GM23248 (cell line): ENCODE measurements around the gene ARRB1. TPM values are rescaled to one million over a fixed set of nuclear protein-coding genes. Genes with fewer than 3 reads are reported as not detected.

ENCODE experiments used
- DNase-seq: peaks from one replicate; pipeline ENCODE4 v3.0.0-alpha.2; 2015
- H2AFZ ChIP-seq: fragments of 200-600 bp; sonication (generic); 2 replicates; pipeline ENCODE4 v1.6.1; 2016; ENCODE audit warnings: antibody characterized with exemption
- H3F3A ChIP-seq: fragments of 200-600 bp; sonication (generic); 2 replicates; pipeline ENCODE4 v1.6.1; 2016; ENCODE audit warnings: mild to moderate bottlenecking, antibody characterized with exemption, mixed run types; ENCODE audit not compliant: insufficient read depth
- H3K27ac ChIP-seq: fragments of 200-600 bp; sonication (generic); 2 replicates; pipeline ENCODE4 v1.5.1; 2016; ENCODE audit warnings: mild to moderate bottlenecking
- H3K27me3 ChIP-seq: fragments of 200-600 bp; sonication (generic); replicated peaks from 2 replicates; pipeline ENCODE4 v1.6.1; 2016; ENCODE audit warnings: mild to moderate bottlenecking; ENCODE audit not compliant: insufficient read depth
- H3K36me3 ChIP-seq: fragments of 200-600 bp; sonication (generic); 2 replicates; pipeline ENCODE4 v1.6.1; 2016; ENCODE audit warnings: low read depth, mild to moderate bottlenecking
- H3K4me1 ChIP-seq: fragments of 200-600 bp; sonication (generic); 2 replicates; pipeline ENCODE4 v1.6.1; 2016; ENCODE audit warnings: mild to moderate bottlenecking; ENCODE audit not compliant: insufficient read depth
- H3K4me2 ChIP-seq: fragments of 200-600 bp; sonication (generic); one replicate; pipeline ENCODE4 v1.6.1; 2016; ENCODE audit warnings: mild to moderate bottlenecking; ENCODE audit not compliant: unreplicated experiment
- H3K4me3 ChIP-seq: fragments of 200-600 bp; sonication (generic); 2 replicates; pipeline ENCODE4 v1.5.1; 2016; ENCODE audit warnings: mild to moderate bottlenecking
- H3K79me2 ChIP-seq: fragments of 200-600 bp; sonication (generic); 2 replicates; pipeline ENCODE4 v1.6.1; 2016; ENCODE audit warnings: mild to moderate bottlenecking; ENCODE audit not compliant: insufficient read depth
- H3K9ac ChIP-seq: fragments of 200-600 bp; sonication (generic); 2 replicates; pipeline ENCODE4 v1.6.1; 2016; ENCODE audit warnings: mild to moderate bottlenecking
- H3K9me2 ChIP-seq: fragments of 200-600 bp; sonication (generic); 2 replicates; pipeline ENCODE4 v1.6.1; 2016; ENCODE audit warnings: mixed run types, mild to moderate bottlenecking, moderate library complexity; ENCODE audit not compliant: insufficient read depth
- H3K9me3 ChIP-seq: fragments of 200-600 bp; sonication (generic); one replicate; pipeline ENCODE4 v1.6.1; 2017; ENCODE audit warnings: low read depth
- H4K20me1 ChIP-seq: fragments of 200-600 bp; sonication (generic); 2 replicates; pipeline ENCODE4 v1.6.0; 2016; ENCODE audit not compliant: insufficient read depth
- EZH2 ChIP-seq: fragments of 200-600 bp; sonication (generic); IDR thresholded peaks from 2 replicates; pipeline ENCODE4 v1.6.1; 2018; ENCODE audit warnings: antibody characterized with exemption, mild to moderate bottlenecking; ENCODE audit not compliant: insufficient read depth, poor library complexity, severe bottlenecking
- EZH2phosphoT487 ChIP-seq: fragments of 200-600 bp; sonication (generic); IDR thresholded peaks from 2 replicates; pipeline ENCODE4 v1.6.1; 2018; ENCODE audit warnings: antibody characterized with exemption, moderate library complexity, mild to moderate bottlenecking, low read depth; ENCODE audit not compliant: insufficient read depth
- WGBS, 2 experiments: methylation state at CpG; one replicate each; pipeline ENCODE4 v1.1.6; 2015 to 2017; ENCODE audit warnings: low lambda C conversion rate in 2 of 2, low coverage in 1 of 2; ENCODE audit errors: missing lambda C conversion rate in 2 of 2; 5-methylcytosine and 5-hydroxymethylcytosine counted together
- in situ Hi-C: fragments of 300-500 bp; cut with MboI; formaldehyde crosslinking; loops from 2 replicates; pipeline ENCODE4 v1.15.0; 2020
- microRNA counts: library from miRNA; unstranded; fragments of <30 nt; microRNA quantifications from one replicate; lab custom pipeline; 2016
- microRNA-seq: library from miRNA; unstranded; fragments of <30 nt; microRNA quantifications from one replicate; pipeline ENCODE4, GENCODE V29; 2016; ENCODE audit warnings: borderline number of aligned reads
- polyA plus RNA-seq: library from polyadenylated mRNA; unstranded; fragments of >200 nt; fragmentation: Nextera tagmentation; extraction: Ambion mirVana; gene quantifications from 2 replicates; pipeline ENCODE4 v1.2.1, GENCODE V29; 2016
- small RNA-seq: library from RNA; depleted of rRNA; stranded (forward); fragments of <200 nt; gene quantifications from one replicate; pipeline ENCODE3, GENCODE V24; 2014; ENCODE audit warnings: low read depth, low replicate concordance
- total RNA-seq: library from RNA; depleted of rRNA; stranded (reverse); fragments of >200 nt; shearing (Covaris generic); gene quantifications from 2 replicates; pipeline ENCODE4 v1.2.3, GENCODE V29; 2014; rRNA removed

The ARRB1 gene
- total and polyA plus RNA-seq, 2 experiments from 2014 or later = 2.0 to 3.1 TPM

- no peaks in the 10 kb centered on the region for H4K20me1 ChIP-seq
- no peak overlapping the region for H2AFZ ChIP-seq
- in situ Hi-C loops = no loop called here
- no peaks in the 10 kb centered on the region for H3F3A ChIP-seq
- peaks cover 8% of the 10 kb centered on the region for H3K27me3 ChIP-seq
- no peaks in the 10 kb centered on the region for H3K4me1 ChIP-seq
- H3K9ac ChIP-seq = no peak overlapping the region
- H3K4me3 ChIP-seq = no peak overlapping the region
- H3K79me2 ChIP-seq = no peaks in the 10 kb centered on the region
- 39 to 45% methylated on average over 5 of the region's 5 CpGs for WGBS, 2 experiments
- DNase-seq = no peak
- no peak overlapping the region for H3K4me2 ChIP-seq
- H3K9me3 ChIP-seq = no peaks in the 10 kb centered on the region
- H3K9me2 ChIP-seq = no peaks in the 10 kb centered on the region
- no peak overlapping the region for H3K27ac ChIP-seq
- no peaks in the 10 kb centered on the region for H3K36me3 ChIP-seq
- no peak for TF ChIP-seq EZH2
- no peak for TF ChIP-seq EZH2phosphoT487
Measured at GRCh38 chr11:75223954-75224643, 127.4 kb downstream of the ARRB1 start.

DNA sequence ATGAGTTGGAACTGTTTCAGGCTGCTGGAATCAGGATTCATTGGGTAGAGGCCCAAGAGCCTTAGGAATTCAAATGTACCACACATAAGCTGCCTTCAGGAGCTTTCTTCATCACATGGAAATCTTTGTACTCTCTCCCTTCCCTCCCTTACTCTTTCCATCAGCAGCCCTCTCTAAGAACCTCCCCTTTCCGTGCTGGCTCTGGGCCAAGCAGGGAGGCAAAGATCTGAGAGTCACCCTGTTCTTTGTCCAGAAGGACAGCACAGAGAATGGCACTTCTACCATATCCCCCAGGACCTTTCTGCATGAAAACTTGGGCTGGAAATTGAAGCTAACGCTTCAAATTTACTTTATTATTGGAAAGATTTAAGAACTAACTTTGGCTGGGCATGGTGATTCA is 131.6 kb downstream of the ARRB1 start:
- H3K9ac ChIP-seq = no peak overlapping the region
- DNase-seq = no peak
- H3F3A ChIP-seq = no peaks in the 10 kb centered on the region
- H4K20me1 ChIP-seq = no peaks in the 10 kb centered on the region
- H3K4me1 ChIP-seq = no peaks in the 10 kb centered on the region
- in situ Hi-C loops = no loop called here
- peaks cover 7% of the 10 kb centered on the region for H3K27me3 ChIP-seq
- H2AFZ ChIP-seq = no peak overlapping the region
- H3K36me3 ChIP-seq = no peaks in the 10 kb centered on the region
- no peak overlapping the region for H3K4me2 ChIP-seq
- 24 to 37% methylated on average over 2 of the region's 2 CpGs for WGBS, 2 experiments
- no peak overlapping the region for H3K27ac ChIP-seq
- no peak overlapping the region for H3K4me3 ChIP-seq
- TF ChIP-seq EZH2phosphoT487 (no peak), EZH2 (no peak)
- H3K79me2 ChIP-seq = no peaks in the 10 kb centered on the region
- H3K9me3 ChIP-seq = no peaks in the 10 kb centered on the region
- no peaks in the 10 kb centered on the region for H3K9me2 ChIP-seq

- H3K79me2 ChIP-seq = no peaks in the 10 kb centered on the region
- in situ Hi-C loops = no loop called here
- H3F3A ChIP-seq = no peaks in the 10 kb centered on the region
- H3K4me2 ChIP-seq = no peak overlapping the region
- no peaks in the 10 kb centered on the region for H3K9me2 ChIP-seq
- TF ChIP-seq EZH2phosphoT487 (no peak), EZH2 (no peak)
- H3K9me3 ChIP-seq = no peaks in the 10 kb centered on the region
- H3K36me3 ChIP-seq = no peaks in the 10 kb centered on the region
- no peak overlapping the region for H3K9ac ChIP-seq
- no peaks in the 10 kb centered on the region for H4K20me1 ChIP-seq
- peaks cover 7% of the 10 kb centered on the region; the same call in 1 of the 2 replicates for H3K27me3 ChIP-seq
- H3K4me1 ChIP-seq = no peaks in the 10 kb centered on the region
- no peak overlapping the region for H2AFZ ChIP-seq
- no peak overlapping the region for H3K4me3 ChIP-seq
- no peak for DNase-seq
- no peak overlapping the region for H3K27ac ChIP-seq
Measured at GRCh38 chr11:75214843-75215242, 136.6 kb downstream of the ARRB1 start.

GRCh38 chr11:75214411-75214821 is 137.0 kb downstream of the ARRB1 start:
- Histone ChIP-seq H3K79me2 (no peaks in the 10 kb centered on the region), H3K9ac (no peak overlapping the region), H3K36me3 (no peaks in the 10 kb centered on the region), H4K20me1 (no peaks in the 10 kb centered on the region), H3K4me3 (no peak overlapping the region), H3K9me3 (no peaks in the 10 kb centered on the region), H3K4me1 (no peaks in the 10 kb centered on the region), H3K9me2 (no peaks in the 10 kb centered on the region), H3F3A (no peaks in the 10 kb centered on the region), H3K27ac (no peak overlapping the region), H3K4me2 (no peak overlapping the region), H2AFZ (no peak overlapping the region), H3K27me3 (peaks cover 7% of the 10 kb centered on the region; the same call in 1 of the 2 replicates)
- 9 to 10% methylated on average over 8 of the region's 8 CpGs for WGBS, 2 experiments
- peak; percentile 87 for DNase-seq
- no peak for TF ChIP-seq EZH2phosphoT487
- in situ Hi-C loops = no loop called here

MicroRNAs within 50 kb of the gene (microRNA counts, 767-probe panel; counts per million panel counts)
- microRNA hsa-miR-326 (lab: Ali Mortazavi, UCI) = 447 counts per million, percentile 86 among the panel's probes with 10 or more counts

Small RNA genes within 50 kb of the gene (microRNA-seq; reads per million reads assigned to microRNA genes)
- gene MIR326 = 1.5 reads per million

Small RNA genes within 50 kb of the gene (small RNA-seq; reads per million reads assigned to genes)
- gene MIR326 (not detected), gene SNORD15A (not detected)

Other genes with a start within 250 kb of the ARRB1 start
- not detected in 2 replicates for gene SLCO2B1, start 200.6 kb downstream of the ARRB1 start, total RNA-seq
- gene SLCO2B1, start 200.6 kb downstream of the ARRB1 start, polyA plus RNA-seq = not detected in 2 replicates
- gene TPBGL, start 110.9 kb downstream of the ARRB1 start, total RNA-seq = not detected in 2 replicates
- not detected in 2 replicates for gene TPBGL, start 110.9 kb downstream of the ARRB1 start, polyA plus RNA-seq
- 915 and 1,048 TPM in 2 replicates for gene RPS3, start 47.9 kb upstream of the ARRB1 start, total RNA-seq
- gene RPS3, start 47.9 kb upstream of the ARRB1 start, polyA plus RNA-seq = 896 and 915 TPM in 2 replicates
- gene KLHL35, start 81.5 kb upstream of the ARRB1 start, total RNA-seq = 10.5 and 13.0 TPM in 2 replicates
- 5.7 and 6.3 TPM in 2 replicates for gene KLHL35, start 81.5 kb upstream of the ARRB1 start, polyA plus RNA-seq
- gene GDPD5, start 174.3 kb upstream of the ARRB1 start, total RNA-seq = 7.0 and 10.7 TPM in 2 replicates
- 3.4 and 5.6 TPM in 2 replicates for gene GDPD5, start 174.3 kb upstream of the ARRB1 start, polyA plus RNA-seq
- gene SERPINH1, start 210.6 kb upstream of the ARRB1 start, total RNA-seq = 1,790 and 1,872 TPM in 2 replicates
- gene SERPINH1, start 210.6 kb upstream of the ARRB1 start, polyA plus RNA-seq = 520 and 559 TPM in 2 replicates